NCI-H2171 (cell line): ENCODE measurements around the gene OAS3.
"Not testable (repeated sequence)": the region's sequence is repeated elsewhere in the genome, so short reads cannot be mapped to it uniquely, and the experiment has no call there.

Experiments
- DNase-seq: peaks from one replicate; lab custom pipeline; 2025; lab: John Stamatoyannopoulos, UW

OAS3 gene

DNA sequence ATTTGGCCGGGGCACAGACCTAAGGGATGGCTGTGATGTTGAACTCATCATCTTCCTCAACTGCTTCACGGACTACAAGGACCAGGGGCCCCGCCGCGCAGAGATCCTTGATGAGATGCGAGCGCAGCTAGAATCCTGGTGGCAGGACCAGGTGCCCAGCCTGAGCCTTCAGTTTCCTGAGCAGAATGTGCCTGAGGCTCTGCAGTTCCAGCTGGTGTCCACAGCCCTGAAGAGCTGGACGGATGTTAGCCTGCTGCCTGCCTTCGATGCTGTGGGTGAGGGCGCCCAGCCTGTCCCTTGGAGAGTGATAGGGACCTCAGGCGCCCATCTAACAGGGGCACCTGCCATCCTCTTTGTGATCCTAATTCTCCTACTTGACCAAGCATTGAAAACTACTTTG is 12.4 kb downstream of the OAS3 start:
- DNase-seq, result no peak

DNA sequence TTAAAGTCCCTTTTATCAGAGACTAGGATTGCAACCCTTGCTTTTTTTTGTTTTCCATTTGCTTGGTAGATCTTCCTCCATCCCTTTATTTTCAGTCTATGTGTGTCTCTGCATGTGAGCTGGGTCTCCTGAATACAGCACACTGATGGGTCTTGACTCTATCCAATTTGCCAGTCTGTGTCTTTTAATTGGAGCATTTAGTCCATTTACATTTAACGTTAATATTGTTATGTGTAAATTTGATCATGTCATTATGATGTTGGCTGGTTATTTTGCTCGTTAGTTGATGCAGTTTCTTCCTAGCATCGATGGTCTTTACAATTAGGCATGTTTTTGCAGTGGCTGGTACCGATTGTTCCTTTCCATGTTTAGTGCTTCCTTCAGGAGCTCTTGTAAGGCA is 18.9 kb downstream of the OAS3 start:
- DNase-seq, result not testable (repeated sequence)

DNA sequence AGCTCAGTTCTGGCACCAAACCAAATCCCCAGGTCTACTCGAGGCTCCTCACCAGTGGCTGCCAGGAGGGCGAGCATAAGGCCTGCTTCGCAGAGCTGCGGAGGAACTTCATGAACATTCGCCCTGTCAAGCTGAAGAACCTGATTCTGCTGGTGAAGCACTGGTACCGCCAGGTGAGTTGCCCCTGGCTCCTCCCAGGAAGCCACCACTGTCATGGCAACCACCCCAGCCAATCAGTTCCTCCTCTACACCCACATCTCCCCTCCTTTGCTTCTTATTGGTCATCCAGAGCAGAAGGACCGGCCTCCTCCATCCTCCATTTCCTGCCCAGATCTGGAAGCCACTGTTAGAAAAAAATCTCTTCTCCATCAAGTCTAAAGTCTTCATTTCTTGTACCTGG is 22.8 kb downstream of the OAS3 start:
- DNase-seq, result no peak

DNA sequence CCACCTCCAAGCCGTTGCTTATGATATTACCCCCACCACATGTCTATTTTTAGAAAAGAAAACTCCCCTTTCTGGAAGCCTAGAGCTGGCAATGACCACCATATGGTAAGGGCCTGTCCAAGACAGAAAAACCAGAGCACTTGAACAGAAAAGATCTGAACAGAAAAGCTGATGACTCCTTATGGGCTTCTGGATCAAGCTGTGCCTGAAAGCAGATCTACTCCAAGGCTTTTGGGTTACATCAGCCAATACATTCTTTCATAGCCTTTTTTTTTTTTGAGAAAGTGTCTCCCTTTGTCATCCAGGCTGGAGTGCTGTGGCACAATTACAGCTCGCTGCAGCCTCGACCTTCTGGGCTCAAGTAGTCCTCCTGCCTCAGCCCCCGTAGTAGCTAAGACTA is 23.3 kb downstream of the OAS3 start:
- no peak for DNase-seq

- DNase-seq, result no peak
Measured at GRCh38 chr12:112962561-112962960, 24.3 kb downstream of the OAS3 start.

DNA sequence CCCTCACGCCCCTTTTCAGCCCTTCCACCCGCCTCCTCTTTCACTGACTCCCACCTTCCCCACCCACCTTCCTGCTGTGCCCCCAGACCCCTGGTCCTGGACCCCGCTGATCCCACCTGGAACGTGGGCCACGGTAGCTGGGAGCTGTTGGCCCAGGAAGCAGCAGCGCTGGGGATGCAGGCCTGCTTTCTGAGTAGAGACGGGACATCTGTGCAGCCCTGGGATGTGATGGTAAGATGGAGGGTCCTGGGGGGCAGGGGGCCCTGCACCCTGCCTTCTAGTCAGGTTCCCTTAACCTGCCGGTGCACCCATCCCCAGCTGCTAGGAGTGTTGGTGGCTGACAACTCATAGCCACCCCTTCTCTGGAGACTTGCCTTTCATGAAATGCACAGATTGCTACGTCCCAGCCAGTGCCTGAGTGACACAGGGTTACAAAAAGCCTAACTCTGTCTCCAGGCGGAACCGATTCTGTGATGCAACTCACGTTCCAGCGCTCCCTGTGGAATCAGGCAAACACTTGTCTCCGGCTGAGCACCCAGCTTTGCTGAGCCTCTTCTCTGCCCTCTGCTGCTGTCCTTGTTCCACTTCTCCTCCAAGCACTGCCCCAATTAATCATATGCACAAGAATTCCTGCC is 25.1 kb downstream of the OAS3 start:
- no peak for DNase-seq

- no peak for DNase-seq
Measured at GRCh38 chr12:112964067-112964670, 25.9 kb downstream of the OAS3 start.

- no peak for DNase-seq
Measured at GRCh38 chr12:112964915-112965314, 26.6 kb downstream of the OAS3 start.

DNA sequence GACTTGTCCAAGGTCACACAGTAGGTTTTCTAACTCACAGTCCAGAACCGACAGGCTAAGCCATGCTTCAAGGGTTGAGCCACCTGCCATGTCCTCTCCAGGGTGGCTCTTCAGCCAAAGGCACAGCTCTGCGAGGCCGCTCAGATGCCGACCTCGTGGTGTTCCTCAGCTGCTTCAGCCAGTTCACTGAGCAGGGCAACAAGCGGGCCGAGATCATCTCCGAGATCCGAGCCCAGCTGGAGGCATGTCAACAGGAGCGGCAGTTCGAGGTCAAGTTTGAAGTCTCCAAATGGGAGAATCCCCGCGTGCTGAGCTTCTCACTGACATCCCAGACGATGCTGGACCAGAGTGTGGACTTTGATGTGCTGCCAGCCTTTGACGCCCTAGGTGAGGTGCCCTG is 27.4 kb downstream of the OAS3 start:
- DNase-seq, result no peak

- DNase-seq, result no peak
Measured at GRCh38 chr12:112967306-112967705, 29.0 kb downstream of the OAS3 start.

DNA sequence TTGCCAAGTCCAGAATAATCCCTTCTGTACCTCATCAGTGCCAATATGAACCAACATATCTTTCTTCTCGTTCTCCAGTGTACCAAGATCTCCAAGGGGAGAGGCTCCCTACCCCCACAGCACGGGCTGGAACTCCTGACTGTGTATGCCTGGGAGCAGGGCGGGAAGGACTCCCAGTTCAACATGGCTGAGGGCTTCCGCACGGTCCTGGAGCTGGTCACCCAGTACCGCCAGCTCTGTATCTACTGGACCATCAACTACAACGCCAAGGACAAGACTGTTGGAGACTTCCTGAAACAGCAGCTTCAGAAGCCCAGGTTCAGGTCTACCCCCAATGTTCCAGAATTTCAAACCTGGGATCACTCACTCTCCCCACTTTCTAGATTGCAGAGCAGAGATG is 29.6 kb downstream of the OAS3 start:
- no peak for DNase-seq

- no peak for DNase-seq
Measured at GRCh38 chr12:112969547-112970306, 31.5 kb downstream of the OAS3 start.

GRCh38 chr12:112970391-112970790 is 32.1 kb downstream of the OAS3 start:
- DNase-seq, result no peak

GRCh38 chr12:112971248-112971647 is 33.0 kb downstream of the OAS3 start:
- peak; percentile 87 for DNase-seq

DNA sequence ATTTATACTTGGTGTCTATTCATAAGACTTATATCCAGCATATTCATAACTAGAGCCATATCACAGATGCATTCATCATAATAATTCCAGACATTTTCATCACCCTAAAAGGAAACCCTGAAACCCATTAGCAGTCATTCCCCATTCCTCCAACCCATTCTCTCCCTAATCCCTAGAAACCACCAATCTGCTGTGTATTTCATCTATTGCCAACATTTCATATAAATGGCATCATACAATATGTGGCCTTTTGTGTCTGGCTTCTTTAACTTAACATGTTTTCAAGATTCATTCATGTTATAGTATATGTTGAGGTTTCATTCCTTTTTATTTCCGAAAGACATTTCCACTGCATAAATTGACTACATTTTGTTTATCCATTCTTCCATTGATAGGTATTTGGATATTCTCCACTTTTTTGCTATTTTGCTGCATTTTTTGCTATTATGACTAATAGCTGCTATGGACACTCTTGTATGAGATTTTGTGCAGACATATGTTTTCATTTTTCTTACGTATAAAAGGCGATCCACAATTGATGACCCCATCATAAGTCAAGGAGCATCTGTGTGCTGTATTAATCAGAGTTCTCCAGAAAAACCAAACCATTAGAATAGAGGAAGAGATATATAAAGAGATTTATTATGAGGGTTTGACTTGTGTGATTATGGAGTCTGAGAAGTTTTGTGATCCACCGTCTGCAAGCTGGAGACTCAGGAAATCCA is 34.9 kb downstream of the OAS3 start:
- no peak for DNase-seq

- DNase-seq, result no peak
Measured at GRCh38 chr12:112973818-112974231, 35.6 kb downstream of the OAS3 start.

- no peak for DNase-seq
Measured at GRCh38 chr12:112974904-112975303, 36.6 kb downstream of the OAS3 start.

- no peak for DNase-seq
Measured at GRCh38 chr12:112977139-112977538, 38.9 kb downstream of the OAS3 start.

- DNase-seq, result no peak
Measured at GRCh38 chr12:112977641-112978040, 39.4 kb downstream of the OAS3 start.

- DNase-seq, result no peak
Measured at GRCh38 chr12:112978163-112979040, 40.1 kb downstream of the OAS3 start, which contains the start of gene OAS2. OAS2 (plus strand) TSS chr12:112978519; CDS start chr12:112978609, 90 bp downstream.

DNA sequence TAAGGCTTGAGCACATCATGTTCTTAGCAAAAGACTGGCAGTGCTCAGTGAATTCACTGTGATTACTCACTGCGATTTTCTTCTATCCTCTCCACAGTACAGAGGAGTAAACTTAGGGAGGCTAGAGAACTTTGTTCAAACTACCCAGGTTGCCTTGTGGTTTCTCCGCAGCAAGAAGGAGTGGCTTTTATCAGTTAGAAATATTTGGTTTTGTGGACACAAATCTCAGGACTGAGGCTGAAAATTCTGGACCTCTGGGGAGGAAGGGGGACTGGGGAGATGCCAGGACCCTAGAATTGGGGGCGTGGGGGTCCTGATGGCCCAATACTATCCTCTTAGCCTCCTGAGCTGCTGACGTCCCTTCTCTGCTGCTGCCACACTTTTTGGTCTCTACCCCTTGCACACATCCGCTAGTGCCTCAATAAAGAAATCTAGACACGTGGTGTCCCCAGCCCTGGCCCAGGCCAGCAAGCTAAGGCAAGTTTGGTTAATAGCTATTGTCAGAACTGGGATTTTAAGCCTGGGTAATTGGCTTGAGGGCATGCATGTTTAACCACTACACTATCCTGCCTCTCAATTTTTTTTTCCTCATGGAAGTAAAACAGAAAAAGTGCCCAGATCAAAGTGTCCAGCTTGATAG is 40.9 kb downstream of the OAS3 start:
- no peak for DNase-seq
